Measurements from ENCODE around the gene POR. TPM values are rescaled to one million over a fixed set of nuclear protein-coding genes. Genes with fewer than 3 reads are reported as not detected.
A peak's percentile ranks its signal among the peaks of the same experiment; 100 is the strongest.

Gene POR
- total RNA-seq, 1 donor from 2014 or later, result 62.2 TPM

DNA sequence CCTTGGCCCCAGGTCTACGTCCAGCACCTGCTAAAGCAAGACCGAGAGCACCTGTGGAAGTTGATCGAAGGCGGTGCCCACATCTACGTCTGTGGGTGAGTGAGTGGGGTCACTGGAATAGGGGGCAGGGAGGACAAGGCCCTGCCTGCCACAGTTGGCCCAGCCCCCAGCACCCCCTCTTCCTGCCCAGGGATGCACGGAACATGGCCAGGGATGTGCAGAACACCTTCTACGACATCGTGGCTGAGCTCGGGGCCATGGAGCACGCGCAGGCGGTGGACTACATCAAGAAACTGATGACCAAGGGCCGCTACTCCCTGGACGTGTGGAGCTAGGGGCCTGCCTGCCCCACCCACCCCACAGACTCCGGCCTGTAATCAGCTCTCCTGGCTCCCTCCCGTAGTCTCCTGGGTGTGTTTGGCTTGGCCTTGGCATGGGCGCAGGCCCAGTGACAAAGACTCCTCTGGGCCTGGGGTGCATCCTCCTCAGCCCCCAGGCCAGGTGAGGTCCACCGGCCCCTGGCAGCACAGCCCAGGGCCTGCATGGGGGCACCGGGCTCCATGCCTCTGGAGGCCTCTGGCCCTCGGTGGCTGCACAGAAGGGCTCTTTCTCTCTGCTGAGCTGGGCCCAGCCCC lies 71.3 kb downstream of the POR start:
- TF ChIP-seq, protein P1, sequence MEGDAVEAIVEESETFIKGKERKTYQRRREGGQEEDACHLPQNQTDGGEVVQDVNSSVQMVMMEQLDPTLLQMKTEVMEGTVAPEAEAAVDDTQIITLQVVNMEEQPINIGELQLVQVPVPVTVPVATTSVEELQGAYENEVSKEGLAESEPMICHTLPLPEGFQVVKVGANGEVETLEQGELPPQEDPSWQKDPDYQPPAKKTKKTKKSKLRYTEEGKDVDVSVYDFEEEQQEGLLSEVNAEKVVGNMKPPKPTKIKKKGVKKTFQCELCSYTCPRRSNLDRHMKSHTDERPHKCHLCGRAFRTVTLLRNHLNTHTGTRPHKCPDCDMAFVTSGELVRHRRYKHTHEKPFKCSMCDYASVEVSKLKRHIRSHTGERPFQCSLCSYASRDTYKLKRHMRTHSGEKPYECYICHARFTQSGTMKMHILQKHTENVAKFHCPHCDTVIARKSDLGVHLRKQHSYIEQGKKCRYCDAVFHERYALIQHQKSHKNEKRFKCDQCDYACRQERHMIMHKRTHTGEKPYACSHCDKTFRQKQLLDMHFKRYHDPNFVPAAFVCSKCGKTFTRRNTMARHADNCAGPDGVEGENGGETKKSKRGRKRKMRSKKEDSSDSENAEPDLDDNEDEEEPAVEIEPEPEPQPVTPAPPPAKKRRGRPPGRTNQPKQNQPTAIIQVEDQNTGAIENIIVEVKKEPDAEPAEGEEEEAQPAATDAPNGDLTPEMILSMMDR (IDR thresholded peaks at IDR 0.05), result no peak
- no peak overlapping the region for H3K27ac Mint-ChIP-seq (ENCODE audit: unreplicated experiment)
- H3K4me1 Mint-ChIP-seq (ENCODE audit: low read depth), result peaks cover 9% of the 10 kb centered on the region
- no peaks in the 10 kb centered on the region for H3K9me3 Mint-ChIP-seq (ENCODE audit: low read depth)
- H3K27me3 Mint-ChIP-seq (ENCODE audit: low read depth), result no peaks in the 10 kb centered on the region
- H3K4me3 Mint-ChIP-seq (ENCODE audit: unreplicated experiment), result no peak overlapping the region
- peak; percentile 87 for DNase-seq (ENCODE audit: low spot score)
- H3K36me3 Mint-ChIP-seq (ENCODE audit: low read depth), result peaks cover 12% of the 10 kb centered on the region

- Mint-ChIP-seq H3K4me1 (ENCODE audit: low read depth) (peaks cover 9% of the 10 kb centered on the region), H3K27ac (ENCODE audit: unreplicated experiment) (peak overlapping the region; percentile 57), H3K36me3 (ENCODE audit: low read depth) (peaks cover 12% of the 10 kb centered on the region), H3K4me3 (ENCODE audit: unreplicated experiment) (no peak overlapping the region), H3K9me3 (ENCODE audit: low read depth) (no peaks in the 10 kb centered on the region), H3K27me3 (ENCODE audit: low read depth) (no peaks in the 10 kb centered on the region)
- DNase-seq (ENCODE audit: low spot score), result no peak
- TF ChIP-seq, protein P1 (IDR thresholded peaks at IDR 0.05), result no peak
Measured at GRCh38 chr7:75987026-75987804, 72.3 kb downstream of the POR start.

DNA sequence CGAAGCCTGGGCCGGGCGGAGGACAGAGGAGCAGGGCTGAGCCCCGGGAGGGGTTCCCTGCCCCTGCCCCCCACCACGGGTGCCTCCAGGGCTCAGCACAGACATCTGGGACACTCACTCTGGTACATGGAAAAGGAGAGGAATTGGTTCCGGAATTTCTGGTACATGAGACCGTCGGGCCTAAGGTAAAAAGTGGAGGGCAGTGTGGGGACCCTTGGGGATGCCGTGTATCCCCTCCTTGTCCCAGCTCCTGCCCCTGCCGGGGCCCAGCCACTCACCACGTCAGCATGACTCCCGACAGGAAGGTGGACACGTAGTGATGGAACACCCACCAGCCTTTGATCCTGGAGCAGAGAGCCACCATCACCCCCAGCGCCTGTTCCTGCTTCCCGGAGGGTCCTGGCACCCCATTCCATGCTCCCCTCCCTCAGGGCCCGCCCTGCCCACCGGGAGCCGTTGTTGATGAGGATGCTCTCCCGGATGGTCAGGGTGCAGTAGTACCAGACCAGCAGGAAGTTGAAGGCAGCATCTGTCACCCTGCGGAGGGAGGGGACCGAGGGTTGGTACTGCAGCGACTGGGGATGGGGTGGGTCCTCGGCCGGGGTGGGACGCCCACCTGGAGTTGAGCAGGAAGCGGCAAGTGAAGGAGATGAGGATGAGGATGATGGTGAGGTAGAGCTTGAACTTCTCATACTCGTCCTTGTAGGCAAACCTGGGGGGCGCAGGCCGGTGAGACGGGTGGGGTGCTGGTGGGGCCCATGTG lies 73.0 kb downstream of the POR start:
- Mint-ChIP-seq H3K36me3 (ENCODE audit: low read depth) (peaks cover 12% of the 10 kb centered on the region), H3K27me3 (ENCODE audit: low read depth) (no peaks in the 10 kb centered on the region), H3K4me3 (ENCODE audit: unreplicated experiment) (no peak overlapping the region), H3K9me3 (ENCODE audit: low read depth) (no peaks in the 10 kb centered on the region), H3K27ac (ENCODE audit: unreplicated experiment) (no peak overlapping the region), H3K4me1 (ENCODE audit: low read depth) (peaks cover 11% of the 10 kb centered on the region)
- DNase-seq (ENCODE audit: low spot score), result no peak
- TF ChIP-seq, protein P1 (IDR thresholded peaks at IDR 0.05), result no peak

DNA sequence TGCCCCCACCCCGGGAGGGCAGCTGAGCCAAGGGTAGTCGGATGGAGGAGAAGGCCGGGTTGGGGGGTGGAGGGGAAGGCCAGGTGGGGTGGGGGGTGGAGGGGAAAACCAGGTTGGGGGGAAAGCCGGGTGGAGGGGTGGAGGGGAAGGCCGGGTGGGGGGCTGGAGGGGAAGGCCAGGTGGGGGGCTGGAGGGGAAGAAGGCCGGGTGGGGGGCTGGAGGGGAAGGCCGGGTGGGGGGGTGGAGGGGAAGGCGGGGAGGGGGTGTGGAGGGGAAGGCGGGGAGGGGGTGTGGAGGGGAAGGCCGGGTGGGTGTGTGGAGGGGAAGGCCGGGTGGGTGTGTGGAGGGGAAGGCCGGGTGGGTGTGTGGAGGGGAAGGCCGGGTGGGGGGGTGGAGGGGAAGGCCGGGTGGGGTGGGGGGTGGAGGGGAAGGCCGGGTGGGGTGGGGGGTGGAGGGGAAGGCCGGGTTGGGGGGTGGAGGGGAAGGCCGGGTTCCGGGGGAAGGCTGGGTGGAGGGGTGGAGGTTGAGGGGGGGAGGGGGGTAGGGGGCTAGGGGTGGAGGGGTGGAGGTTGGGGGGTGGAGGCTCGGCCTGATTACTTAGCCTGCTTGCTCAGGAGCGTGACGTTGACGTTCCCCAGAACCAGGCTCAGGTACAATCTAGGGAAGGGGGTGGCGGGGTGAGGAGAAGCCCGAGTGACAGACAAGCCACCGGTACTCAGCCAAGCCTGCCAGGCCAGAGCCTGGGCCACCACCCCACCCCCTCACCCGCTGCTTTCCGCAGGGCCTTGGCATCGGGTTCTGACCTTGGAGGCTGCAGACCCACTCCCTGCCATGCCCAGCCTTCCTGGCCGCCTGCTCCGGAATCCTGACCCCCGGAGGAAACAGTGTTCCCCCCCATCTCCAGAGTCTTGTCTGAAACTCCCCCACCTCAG lies 73.9 kb downstream of the POR start:
- no peak for DNase-seq (ENCODE audit: low spot score)
- TF ChIP-seq, protein P1 (IDR thresholded peaks at IDR 0.05), result no peak
- Mint-ChIP-seq H3K36me3 (ENCODE audit: low read depth) (peaks cover 10% of the 10 kb centered on the region), H3K9me3 (ENCODE audit: low read depth) (no peaks in the 10 kb centered on the region), H3K4me1 (ENCODE audit: low read depth) (peaks cover 18% of the 10 kb centered on the region), H3K4me3 (ENCODE audit: unreplicated experiment) (no peak overlapping the region), H3K27me3 (ENCODE audit: low read depth) (no peaks in the 10 kb centered on the region), H3K27ac (ENCODE audit: unreplicated experiment) (no peak overlapping the region)

Measured in chondrocyte (in vitro differentiated cells).